ENCODE data around the gene ME1.
"Not testable (repeated sequence)": the region's sequence is repeated elsewhere in the genome, so short reads cannot be mapped to it uniquely, and the experiment has no call there.

ME1 gene

GRCh38 chr6:83265384-83265783, 165.5 kb downstream of the ME1 start:
- Histone ChIP-seq H4K20me1 (ENCODE audit: insufficient read depth, low read length) (no peaks in the 10 kb centered on the region), H3K27ac (ENCODE audit: low read length) (no peak overlapping the region), H3K79me2 (ENCODE audit: insufficient read depth, low read length) (no peaks in the 10 kb centered on the region), H3K9ac (ENCODE audit: low read depth, low read length) (no peak overlapping the region), H3K9me3 (ENCODE audit: insufficient read depth, low read length, severe bottlenecking) (no peaks in the 10 kb centered on the region), H3K4me3 (ENCODE audit: low read depth in 1 of 2, low read length in 2 of 2) (no peak overlapping the region), H3K4me2 (ENCODE audit: insufficient read depth, low read length) (no peak overlapping the region), H3K27me3 (ENCODE audit: insufficient read depth, low read length, poor library complexity) (no peaks in the 10 kb centered on the region), H2AFZ (ENCODE audit: low read depth, low read length) (no peak overlapping the region), H3K36me3 (ENCODE audit: insufficient read depth, low read length) (no peaks in the 10 kb centered on the region), H3K4me1 (ENCODE audit: insufficient read depth, low read length) (no peaks in the 10 kb centered on the region)
- no peak for TF ChIP-seq EZH2 (IDR thresholded peaks at IDR 0.05; ENCODE audit: borderline replicate concordance, low read depth, low read length, severe bottlenecking)
- TF ChIP-seq CTCF (IDR thresholded peaks at IDR 0.05; ENCODE audit: borderline replicate concordance, extremely low read depth, low read length, poor library complexity, severe bottlenecking): no peak
- ATAC-seq (ENCODE audit: insufficient read depth, low read depth) (no peak), DNase-seq (no peak)

- no peak overlapping the region for H3K9ac ChIP-seq (ENCODE audit: low read depth, low read length)
- no peaks in the 10 kb centered on the region for H3K36me3 ChIP-seq (ENCODE audit: insufficient read depth, low read length)
- ATAC-seq (ENCODE audit: insufficient read depth, low read depth) (no peak), DNase-seq (no peak)
- no peak for TF ChIP-seq CTCF (IDR thresholded peaks at IDR 0.05; ENCODE audit: borderline replicate concordance, extremely low read depth, low read length, poor library complexity, severe bottlenecking)
- TF ChIP-seq EZH2 (IDR thresholded peaks at IDR 0.05; ENCODE audit: borderline replicate concordance, low read depth, low read length, severe bottlenecking): no peak
- H4K20me1 ChIP-seq (ENCODE audit: insufficient read depth, low read length): no peaks in the 10 kb centered on the region
- no peaks in the 10 kb centered on the region for H3K79me2 ChIP-seq (ENCODE audit: insufficient read depth, low read length)
- no peak overlapping the region for H3K4me3 ChIP-seq (ENCODE audit: low read depth in 1 of 2, low read length in 2 of 2)
- no peak overlapping the region for H3K4me2 ChIP-seq (ENCODE audit: insufficient read depth, low read length)
- H3K27ac ChIP-seq (ENCODE audit: low read length): no peak overlapping the region
- no peaks in the 10 kb centered on the region for H3K9me3 ChIP-seq (ENCODE audit: insufficient read depth, low read length, severe bottlenecking)
- no peaks in the 10 kb centered on the region for H3K4me1 ChIP-seq (ENCODE audit: insufficient read depth, low read length)
- no peak overlapping the region for H2AFZ ChIP-seq (ENCODE audit: low read depth, low read length)
- H3K27me3 ChIP-seq (ENCODE audit: insufficient read depth, low read length, poor library complexity): peaks cover 3% of the 10 kb centered on the region
Observed at GRCh38 chr6:83260577-83260976, 170.3 kb downstream of the ME1 start.

GRCh38 chr6:83258517-83258916, 172.3 kb downstream of the ME1 start:
- H3K36me3 ChIP-seq (ENCODE audit: insufficient read depth, low read length): no peaks in the 10 kb centered on the region
- no peaks in the 10 kb centered on the region for H3K9me3 ChIP-seq (ENCODE audit: insufficient read depth, low read length, severe bottlenecking)
- ATAC-seq (ENCODE audit: insufficient read depth, low read depth): no peak
- H3K9ac ChIP-seq (ENCODE audit: low read depth, low read length): no peak overlapping the region
- TF ChIP-seq CTCF (IDR thresholded peaks at IDR 0.05; ENCODE audit: borderline replicate concordance, extremely low read depth, low read length, poor library complexity, severe bottlenecking) (no peak), EZH2 (IDR thresholded peaks at IDR 0.05; ENCODE audit: borderline replicate concordance, low read depth, low read length, severe bottlenecking) (no peak)
- H3K4me3 ChIP-seq (ENCODE audit: low read depth in 1 of 2, low read length in 2 of 2): no peak overlapping the region
- H3K79me2 ChIP-seq (ENCODE audit: insufficient read depth, low read length): no peaks in the 10 kb centered on the region
- H4K20me1 ChIP-seq (ENCODE audit: insufficient read depth, low read length): no peaks in the 10 kb centered on the region
- H3K4me1 ChIP-seq (ENCODE audit: insufficient read depth, low read length): no peaks in the 10 kb centered on the region
- no peak overlapping the region for H2AFZ ChIP-seq (ENCODE audit: low read depth, low read length)
- H3K27ac ChIP-seq (ENCODE audit: low read length): no peak overlapping the region
- no peak for DNase-seq
- H3K4me2 ChIP-seq (ENCODE audit: insufficient read depth, low read length): no peak overlapping the region
- H3K27me3 ChIP-seq (ENCODE audit: insufficient read depth, low read length, poor library complexity): peaks cover 3% of the 10 kb centered on the region

GRCh38 chr6:83257791-83258190, 173.1 kb downstream of the ME1 start:
- H3K27ac ChIP-seq (ENCODE audit: low read length): no peak overlapping the region
- H3K4me3 ChIP-seq (ENCODE audit: low read depth in 1 of 2, low read length in 2 of 2): no peak overlapping the region
- H4K20me1 ChIP-seq (ENCODE audit: insufficient read depth, low read length): no peaks in the 10 kb centered on the region
- no peaks in the 10 kb centered on the region for H3K36me3 ChIP-seq (ENCODE audit: insufficient read depth, low read length)
- peaks cover 3% of the 10 kb centered on the region for H3K27me3 ChIP-seq (ENCODE audit: insufficient read depth, low read length, poor library complexity)
- no peak overlapping the region for H3K9ac ChIP-seq (ENCODE audit: low read depth, low read length)
- H3K79me2 ChIP-seq (ENCODE audit: insufficient read depth, low read length): no peaks in the 10 kb centered on the region
- DNase-seq (no peak), ATAC-seq (ENCODE audit: insufficient read depth, low read depth) (no peak)
- no peak overlapping the region for H2AFZ ChIP-seq (ENCODE audit: low read depth, low read length)
- no peaks in the 10 kb centered on the region for H3K9me3 ChIP-seq (ENCODE audit: insufficient read depth, low read length, severe bottlenecking)
- H3K4me1 ChIP-seq (ENCODE audit: insufficient read depth, low read length): no peaks in the 10 kb centered on the region
- TF ChIP-seq CTCF (IDR thresholded peaks at IDR 0.05; ENCODE audit: borderline replicate concordance, extremely low read depth, low read length, poor library complexity, severe bottlenecking): no peak
- TF ChIP-seq EZH2 (IDR thresholded peaks at IDR 0.05; ENCODE audit: borderline replicate concordance, low read depth, low read length, severe bottlenecking): no peak
- no peak overlapping the region for H3K4me2 ChIP-seq (ENCODE audit: insufficient read depth, low read length)

- H3K4me1 ChIP-seq (ENCODE audit: insufficient read depth, low read length); H3K36me3 ChIP-seq (ENCODE audit: insufficient read depth, low read length); DNase-seq; H3K4me3 ChIP-seq (ENCODE audit: low read depth in 1 of 2, low read length in 2 of 2); H3K9ac ChIP-seq (ENCODE audit: low read depth, low read length); H3K27me3 ChIP-seq (ENCODE audit: insufficient read depth, low read length, poor library complexity); H2AFZ ChIP-seq (ENCODE audit: low read depth, low read length); ATAC-seq (ENCODE audit: insufficient read depth, low read depth); H3K79me2 ChIP-seq (ENCODE audit: insufficient read depth, low read length); H3K9me3 ChIP-seq (ENCODE audit: insufficient read depth, low read length, severe bottlenecking); H3K27ac ChIP-seq (ENCODE audit: low read length); H3K4me2 ChIP-seq (ENCODE audit: insufficient read depth, low read length); H4K20me1 ChIP-seq (ENCODE audit: insufficient read depth, low read length): not testable (repeated sequence)
Observed at GRCh38 chr6:83256719-83257118, 174.1 kb downstream of the ME1 start.
